Stimulated activated CD4-positive, alpha-beta T cell treated with anti-CD3 and anti-CD28 coated beads, Interleukin-12 subunit alpha, Interleukin-12 subunit beta, amount 100 ng/mL, for 24 hours (primary cell): ENCODE measurements around the gene OR7C1.
"Not testable (repeated sequence)": the region's sequence is repeated elsewhere in the genome, so short reads cannot be mapped to it uniquely, and the experiment has no call there.

ENCODE experiments used
- DNase-seq, 2 experiments: peaks; one replicate each; pipeline ENCODE4 v3.0.0-alpha.2; 2020; ENCODE audit warnings: low read depth in 2 of 2

OR7C1 gene

GRCh38 chr19:14767466-14767971 is 67.5 kb downstream of the OR7C1 start:
- DNase-seq, result no peak

- not testable (repeated sequence) for DNase-seq
These were observed 69.1 kb downstream of the OR7C1 start for GRCh38 chr19:14765841-14766240.

- DNase-seq, result not testable (repeated sequence)
These were observed 69.6 kb downstream of the OR7C1 start for GRCh38 chr19:14765403-14765802.

GRCh38 chr19:14764401-14764800 is 70.6 kb downstream of the OR7C1 start:
- DNase-seq, result no peak

GRCh38 chr19:14763497-14764145 is 71.4 kb downstream of the OR7C1 start:
- no peak for DNase-seq

GRCh38 chr19:14762111-14762510 is 72.9 kb downstream of the OR7C1 start:
- DNase-seq, result no peak

GRCh38 chr19:14761607-14762006 is 73.4 kb downstream of the OR7C1 start:
- no peak for DNase-seq

- DNase-seq, result no peak
These were observed 76.2 kb downstream of the OR7C1 start for GRCh38 chr19:14758816-14759215.

GRCh38 chr19:14748601-14749000 is 86.4 kb downstream of the OR7C1 start:
- no peak for DNase-seq
